Uterus (tissue), 2 donors: ENCODE data around the gene CDC42SE2.

ENCODE experiments used
- POLR2A ChIP-seq, 2 donors: fragments of 450-650 bp; IDR thresholded peaks; one replicate each; pipeline ENCODE4 v1.6.1; 2016; ENCODE audit warnings: antibody characterized with exemption in 2 of 2, mild to moderate bottlenecking in 1 of 2, moderate library complexity in 1 of 2
- TF ChIP-seq, protein P1 (sequence below), 4 experiments: fragments of 200-600 bp in 2 of 4; fragments of 450-650 bp in 2 of 4; sonication (generic) in 2 of 4; IDR thresholded peaks; one replicate each; pipeline ENCODE4 v1.5.1; 2016 to 2019; ENCODE audit warnings: antibody characterized with exemption in 4 of 4, mild to moderate bottlenecking in 2 of 4, moderate library complexity in 1 of 4

GRCh38 chr5:131382407-131383395 lies 118.8 kb downstream of the CDC42SE2 start:
- TF ChIP-seq, protein P1, sequence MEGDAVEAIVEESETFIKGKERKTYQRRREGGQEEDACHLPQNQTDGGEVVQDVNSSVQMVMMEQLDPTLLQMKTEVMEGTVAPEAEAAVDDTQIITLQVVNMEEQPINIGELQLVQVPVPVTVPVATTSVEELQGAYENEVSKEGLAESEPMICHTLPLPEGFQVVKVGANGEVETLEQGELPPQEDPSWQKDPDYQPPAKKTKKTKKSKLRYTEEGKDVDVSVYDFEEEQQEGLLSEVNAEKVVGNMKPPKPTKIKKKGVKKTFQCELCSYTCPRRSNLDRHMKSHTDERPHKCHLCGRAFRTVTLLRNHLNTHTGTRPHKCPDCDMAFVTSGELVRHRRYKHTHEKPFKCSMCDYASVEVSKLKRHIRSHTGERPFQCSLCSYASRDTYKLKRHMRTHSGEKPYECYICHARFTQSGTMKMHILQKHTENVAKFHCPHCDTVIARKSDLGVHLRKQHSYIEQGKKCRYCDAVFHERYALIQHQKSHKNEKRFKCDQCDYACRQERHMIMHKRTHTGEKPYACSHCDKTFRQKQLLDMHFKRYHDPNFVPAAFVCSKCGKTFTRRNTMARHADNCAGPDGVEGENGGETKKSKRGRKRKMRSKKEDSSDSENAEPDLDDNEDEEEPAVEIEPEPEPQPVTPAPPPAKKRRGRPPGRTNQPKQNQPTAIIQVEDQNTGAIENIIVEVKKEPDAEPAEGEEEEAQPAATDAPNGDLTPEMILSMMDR (IDR thresholded peaks at IDR 0.05), result peak in 2 of 4 experiments; percentile 13 to 14
- TF ChIP-seq POLR2A (IDR thresholded peaks at IDR 0.05), result no peak
